Pons (tissue), 1 donor: ENCODE results near the gene GLRX.
A peak's percentile ranks its signal among the peaks of the same experiment; 100 is the strongest.

Source experiments
- DNase-seq: peaks from one replicate; pipeline ENCODE4 v3.0.0-alpha.2; 2016; ENCODE audit warnings: low spot score

The GLRX gene, protein sequence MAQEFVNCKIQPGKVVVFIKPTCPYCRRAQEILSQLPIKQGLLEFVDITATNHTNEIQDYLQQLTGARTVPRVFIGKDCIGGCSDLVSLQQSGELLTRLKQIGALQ

DNA sequence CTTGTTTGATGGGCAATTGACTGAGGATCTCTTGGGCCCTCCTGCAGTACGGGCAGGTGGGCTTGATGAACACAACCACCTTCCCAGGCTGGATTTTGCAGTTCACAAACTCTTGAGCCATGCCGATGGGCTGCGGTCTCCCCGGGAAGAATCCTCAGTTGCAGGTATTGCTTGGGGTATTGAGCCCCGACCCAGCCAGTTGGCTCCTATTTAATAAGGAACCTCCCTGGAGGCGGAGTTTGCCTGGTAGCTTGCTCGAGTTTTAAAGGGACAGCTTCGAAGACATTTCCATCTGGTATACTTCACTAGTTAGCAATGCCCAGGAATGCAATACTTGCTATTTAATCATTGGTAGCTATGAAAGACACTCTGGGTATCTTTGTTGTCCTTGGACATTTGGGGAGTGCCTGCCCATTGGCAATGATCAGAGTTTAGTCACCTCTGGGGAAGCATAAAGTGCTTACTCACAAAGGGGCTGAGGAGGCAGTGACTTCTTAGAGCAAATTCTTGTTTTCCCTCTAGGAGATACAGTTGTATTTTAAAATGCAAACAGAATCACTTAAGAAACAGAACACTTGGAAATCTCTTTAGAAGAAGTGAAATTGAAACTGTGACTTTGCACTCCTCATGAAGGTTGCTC is at the start of gene GLRX:
Gene GLRX, minus strand, starts transcription at position 185 of the 640 bp plus-strand sequence. Its CDS starts 64 bp downstream, at position 121.
- peak; percentile 77 for DNase-seq

DNA sequence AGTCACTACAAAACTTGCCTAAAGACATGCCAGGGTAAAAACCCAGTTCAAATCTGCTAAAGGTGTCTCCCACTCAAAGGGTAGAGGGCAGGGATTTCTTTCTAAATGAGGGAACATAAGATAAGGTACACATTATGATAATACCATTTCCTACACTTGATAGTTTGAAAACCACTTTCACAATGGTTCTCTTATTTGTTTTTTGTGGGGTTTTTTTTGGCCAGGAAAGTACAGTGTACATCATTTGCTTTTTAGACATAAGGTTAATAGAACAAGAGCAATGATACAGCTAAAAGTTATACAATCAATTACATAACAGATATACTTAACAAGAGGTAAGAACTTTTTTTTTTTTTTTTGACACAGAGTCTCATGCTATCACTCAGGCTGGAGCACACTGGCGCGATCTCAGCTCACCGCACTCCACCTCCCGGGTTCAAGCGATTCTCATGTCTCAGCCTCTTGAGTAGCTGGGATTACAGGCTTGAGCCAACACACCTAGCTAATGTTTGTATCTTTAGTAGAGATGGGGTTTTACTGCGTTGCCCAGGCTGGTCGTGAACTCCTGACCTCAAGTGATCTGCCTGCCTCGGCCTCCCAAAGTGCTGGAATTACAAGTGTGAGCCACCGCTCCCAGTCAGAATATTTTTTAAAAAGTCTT is 48.8 kb upstream of the GLRX start:
- no peak for DNase-seq

DNA sequence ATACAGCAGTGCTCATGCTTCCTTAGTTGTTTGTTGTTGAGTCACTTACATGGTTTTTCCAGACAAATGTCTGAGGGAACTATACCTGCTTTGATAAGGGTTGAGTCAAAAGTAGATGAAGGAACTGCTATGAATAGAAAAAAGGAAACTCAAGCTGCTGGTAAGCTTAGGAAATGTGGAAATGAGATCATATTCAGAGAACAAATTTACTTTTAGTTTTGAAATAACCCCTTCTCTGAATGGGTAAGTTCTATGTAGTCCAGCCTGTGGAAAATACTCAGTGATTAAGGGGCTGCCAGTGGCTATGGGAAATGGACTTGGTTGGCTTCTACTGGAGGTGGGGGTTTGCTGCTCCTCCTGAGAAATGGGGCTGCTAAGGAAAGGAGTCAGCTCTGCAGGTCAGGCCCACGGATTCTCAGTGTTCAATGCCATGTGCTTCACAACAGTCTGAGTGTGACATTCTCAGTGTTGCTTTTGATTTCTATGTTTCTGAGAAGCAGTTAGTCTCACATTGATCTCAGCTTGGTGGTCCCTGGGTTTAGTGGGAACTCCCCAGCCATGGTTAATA is 47.7 kb upstream of the GLRX start:
- peak; percentile 73 for DNase-seq

DNA sequence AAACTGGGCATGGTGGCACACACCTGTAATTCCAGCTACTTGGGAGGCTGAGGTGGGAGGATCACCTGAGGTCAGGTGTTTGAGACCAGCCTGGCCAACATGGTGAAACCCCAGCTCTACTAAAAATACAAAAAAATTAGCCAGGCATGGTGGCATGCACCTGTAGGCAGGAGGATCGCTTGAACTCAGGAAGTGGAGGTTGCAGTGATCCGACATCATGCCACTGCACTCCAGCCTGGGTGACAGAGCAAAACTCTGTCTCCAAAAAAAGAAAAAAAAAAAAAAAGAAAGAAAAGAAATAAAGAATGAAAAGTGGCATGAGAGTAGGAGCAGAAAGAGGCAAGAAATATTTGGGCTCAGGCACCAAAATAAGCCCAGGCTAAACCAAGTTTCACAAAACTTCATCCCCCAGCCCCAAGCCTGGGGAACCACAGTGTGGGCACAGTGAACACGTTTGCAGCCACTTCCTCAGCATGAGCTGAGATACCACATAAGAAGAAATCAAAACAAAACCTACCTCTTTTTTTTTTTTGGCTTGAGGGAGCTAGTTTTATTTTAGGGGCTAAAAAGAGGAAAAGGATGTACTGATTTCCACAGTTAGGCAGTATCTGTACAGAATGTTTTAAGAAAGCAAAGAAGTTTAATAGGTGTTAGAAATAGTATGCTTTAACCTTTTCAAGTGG is 46.8 kb upstream of the GLRX start:
- peak; percentile 77 for DNase-seq

DNA sequence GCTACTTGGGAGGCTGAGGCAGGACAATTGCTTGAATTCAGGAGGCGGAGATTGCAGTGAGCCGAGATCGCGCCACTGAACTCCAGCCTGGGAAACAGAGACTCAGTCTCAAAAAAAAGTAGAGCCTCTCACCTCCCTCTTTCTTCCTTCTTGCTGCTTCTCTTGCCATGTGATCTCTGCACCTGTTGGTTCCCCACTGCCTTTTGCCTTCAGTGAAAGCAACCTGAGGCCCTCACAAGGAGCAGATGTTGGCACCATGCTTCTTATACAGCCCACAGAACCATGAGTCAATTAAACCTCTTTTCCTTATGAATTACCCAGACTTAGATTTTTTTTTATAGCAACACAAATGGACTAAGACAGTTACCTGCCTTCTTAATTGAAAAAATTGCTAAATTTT is 45.6 kb upstream of the GLRX start:
- no peak for DNase-seq

DNA sequence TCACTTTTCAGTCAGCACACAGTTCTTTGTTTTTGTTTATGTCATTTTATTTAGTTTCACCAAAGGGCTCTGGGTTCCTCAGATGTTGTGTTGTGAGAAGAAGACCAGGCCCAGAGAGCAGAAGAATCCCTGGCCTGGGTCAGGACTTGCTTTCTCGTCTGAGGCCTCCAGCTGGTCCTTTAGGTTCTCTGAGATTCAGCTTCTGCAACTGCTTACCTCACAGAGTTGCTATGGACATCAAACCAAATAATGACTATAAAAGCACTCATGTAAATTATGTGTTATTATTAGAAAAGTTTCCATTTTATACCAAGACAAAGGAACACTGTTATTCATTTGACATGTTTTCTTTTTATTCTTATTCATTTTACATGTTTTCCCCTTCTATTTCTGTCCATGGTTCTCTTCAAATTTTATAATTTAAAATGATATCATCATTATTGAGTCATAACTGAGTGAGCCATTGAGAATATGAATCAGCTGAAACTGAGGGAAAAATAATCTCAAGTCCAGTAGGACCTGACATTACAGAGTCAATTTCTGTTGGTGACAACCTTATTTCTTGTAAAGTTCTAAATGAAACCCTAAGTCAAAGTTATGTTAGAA is 44.0 kb upstream of the GLRX start:
- no peak for DNase-seq

DNA sequence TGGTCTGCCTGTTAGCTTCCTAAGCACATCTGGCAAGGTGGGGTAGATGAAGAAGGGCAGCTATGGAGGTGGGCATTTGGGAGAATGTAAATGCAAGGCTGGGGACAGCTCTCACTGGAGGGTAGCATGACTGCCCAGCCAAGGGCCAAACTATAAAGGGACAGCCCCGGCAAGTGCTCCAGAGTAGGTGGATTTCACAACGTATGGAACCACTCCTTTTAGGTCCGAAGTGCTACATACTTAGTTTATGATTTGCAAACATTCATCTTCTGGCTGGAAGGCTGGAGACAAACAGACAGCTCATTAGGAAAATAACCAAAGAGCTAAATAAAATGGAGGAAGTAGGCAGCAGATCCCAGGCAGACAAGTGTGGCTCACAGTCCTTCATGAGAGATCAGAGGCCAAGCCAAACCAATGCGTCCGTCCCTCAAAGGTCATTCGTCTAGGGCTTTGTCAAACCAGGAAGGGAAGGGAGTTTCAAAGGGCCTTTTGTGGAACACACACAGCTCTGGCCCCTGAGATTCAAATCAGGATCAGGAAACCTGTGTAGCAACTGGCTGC is 42.5 kb upstream of the GLRX start:
- no peak for DNase-seq

DNA sequence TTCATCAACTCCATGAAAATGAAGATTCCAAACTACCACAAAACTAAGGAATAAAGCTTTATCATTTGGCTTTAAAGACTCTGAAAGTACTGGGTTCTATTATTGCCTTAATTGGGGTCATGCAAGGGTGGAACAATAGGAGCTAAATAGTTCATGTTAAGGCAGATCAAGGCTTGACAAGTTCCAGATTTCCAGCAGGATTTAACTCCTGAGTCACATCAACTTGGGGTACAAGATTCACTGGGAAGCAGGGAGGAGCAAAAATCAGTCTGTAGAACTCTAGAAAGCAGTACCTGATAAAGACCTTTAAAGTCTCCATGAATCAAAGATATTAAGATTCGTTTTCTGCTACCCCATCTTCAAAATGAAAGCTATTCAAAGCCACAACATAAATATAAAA is 41.9 kb upstream of the GLRX start:
- no peak for DNase-seq

DNA sequence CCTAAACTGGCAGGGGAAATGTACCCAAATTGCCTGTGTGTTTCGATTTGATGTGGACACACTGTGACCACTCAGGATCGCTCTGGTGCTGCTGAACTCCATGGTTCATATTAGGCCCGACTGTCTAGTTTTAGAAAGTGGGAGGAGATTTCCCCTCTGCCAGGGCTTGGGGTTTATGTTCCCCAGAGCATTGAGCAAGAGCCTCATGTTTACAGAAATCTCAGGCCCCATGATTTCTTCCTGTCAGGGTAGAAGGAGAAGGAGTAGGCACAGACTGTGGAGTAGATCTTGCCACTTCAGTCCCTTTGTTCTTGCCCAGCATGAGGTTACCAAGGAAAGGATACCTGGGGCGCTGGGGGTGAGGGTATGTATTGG is 40.8 kb upstream of the GLRX start:
- peak; percentile 82 for DNase-seq

DNA sequence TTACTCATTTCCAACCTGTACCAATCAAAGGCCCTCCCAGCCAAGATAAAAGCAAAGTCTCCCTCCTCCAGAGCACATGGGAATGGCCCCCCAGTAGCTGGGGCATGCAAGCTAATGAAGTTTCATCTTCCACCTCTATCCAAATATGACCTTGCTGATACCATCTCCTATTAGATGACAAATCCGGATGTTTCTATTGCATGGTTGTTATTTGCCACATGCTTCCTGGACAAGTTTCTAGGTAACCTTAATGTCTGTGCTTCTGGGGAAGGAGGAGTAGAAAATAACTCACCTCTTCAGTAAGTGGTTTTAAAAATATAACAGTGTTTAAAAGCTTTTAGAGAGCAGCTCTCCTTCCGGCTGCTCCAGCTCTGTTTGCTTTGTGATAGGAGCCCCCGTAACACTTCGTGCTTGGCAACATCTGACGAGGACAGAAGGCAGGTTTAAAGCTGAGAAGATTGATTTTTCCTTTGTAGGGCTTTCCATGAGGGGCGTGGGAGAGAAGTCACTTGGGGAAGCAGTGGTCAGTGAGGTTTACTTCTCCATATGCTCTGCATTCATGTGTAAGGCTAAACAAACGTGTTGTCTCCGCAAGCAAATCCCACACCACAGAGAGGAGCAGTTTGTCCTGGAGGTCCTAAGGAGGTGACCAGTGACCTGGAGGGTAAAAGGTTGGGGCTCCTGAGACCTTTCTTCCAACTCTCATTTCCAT is 40.3 kb upstream of the GLRX start:
- no peak for DNase-seq

DNA sequence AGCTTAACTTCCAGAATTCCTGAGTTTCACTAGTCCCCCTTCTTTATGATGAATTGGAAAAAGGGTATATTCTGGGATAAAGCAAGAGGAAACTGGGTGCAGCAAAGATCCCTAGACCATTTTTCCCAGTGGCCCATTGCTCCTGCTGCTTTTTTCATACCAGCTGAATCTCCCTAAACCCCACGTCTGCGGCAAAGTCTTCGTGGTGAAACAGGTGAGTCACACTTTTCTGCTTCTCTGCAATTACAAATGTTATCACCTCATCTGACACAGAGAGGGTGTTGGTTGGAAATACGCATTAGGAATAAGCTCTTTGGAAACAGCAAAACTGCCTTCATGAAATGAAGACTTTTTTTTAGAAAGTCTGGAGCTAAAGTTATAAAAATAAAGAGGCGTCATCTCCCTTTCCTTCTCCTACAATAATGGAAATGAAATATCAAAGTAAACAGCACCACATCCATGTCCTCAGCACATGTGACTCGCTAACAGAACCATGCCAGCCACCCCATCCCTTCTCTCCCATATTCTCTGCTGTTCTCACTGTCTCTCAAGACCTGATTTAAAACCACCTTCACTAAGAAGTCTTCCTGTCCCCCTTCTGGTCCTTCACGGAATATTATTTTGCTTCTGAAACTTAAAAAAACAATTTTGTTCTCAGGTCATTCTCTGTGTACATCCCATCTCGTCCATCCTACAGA is 39.5 kb upstream of the GLRX start:
- no peak for DNase-seq

DNA sequence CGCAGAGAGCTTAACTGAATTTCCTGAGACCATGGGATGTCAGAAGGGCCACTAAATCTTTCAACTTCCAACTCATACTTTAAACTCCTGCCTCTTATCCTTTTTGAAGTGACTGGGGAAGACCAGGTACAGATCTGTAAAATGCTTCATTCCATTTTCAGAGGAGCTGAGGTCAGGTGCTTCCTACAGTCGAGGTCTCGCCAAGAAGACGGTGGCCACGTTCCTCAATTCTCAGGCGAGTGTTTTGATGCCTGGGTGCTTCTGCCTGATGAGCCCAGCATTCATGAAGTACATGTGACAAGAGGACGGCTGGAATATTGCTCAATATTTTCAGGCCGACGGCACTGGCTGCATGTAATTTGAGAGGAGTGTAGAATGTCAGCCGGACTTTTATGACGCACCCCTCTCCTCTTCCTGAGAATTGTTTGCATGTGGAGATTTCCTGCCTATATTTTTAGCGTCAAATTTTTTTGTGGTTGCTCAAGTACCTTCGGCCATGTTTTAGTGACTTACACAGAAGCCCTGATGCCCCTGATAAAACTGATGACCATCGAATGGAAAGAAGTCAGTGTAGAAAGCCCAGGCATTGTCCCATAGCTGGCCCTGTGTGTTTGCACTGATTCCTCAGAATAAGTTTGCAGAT is 38.8 kb upstream of the GLRX start:
- DNase-seq = peak; percentile 72

DNA sequence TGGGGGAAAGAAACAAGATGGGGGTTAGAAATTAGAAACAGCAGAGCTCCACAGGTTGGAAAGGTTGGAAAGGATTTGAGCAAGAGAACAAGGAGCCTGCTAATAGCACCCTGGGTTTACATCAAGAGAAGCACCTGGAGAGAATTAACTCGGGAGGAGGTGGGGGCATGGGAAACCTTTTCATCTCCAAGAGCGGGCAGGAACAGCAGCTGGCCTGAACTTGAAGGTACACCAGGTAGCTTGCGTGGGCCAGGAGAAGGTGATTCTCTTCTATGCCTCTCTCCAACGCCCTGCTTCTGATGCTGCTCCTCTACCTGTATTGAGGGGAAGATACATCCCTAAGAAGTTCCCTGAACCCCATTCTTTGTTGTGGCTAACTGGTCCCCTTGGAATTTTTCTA is 37.1 kb upstream of the GLRX start:
- DNase-seq = no peak

DNA sequence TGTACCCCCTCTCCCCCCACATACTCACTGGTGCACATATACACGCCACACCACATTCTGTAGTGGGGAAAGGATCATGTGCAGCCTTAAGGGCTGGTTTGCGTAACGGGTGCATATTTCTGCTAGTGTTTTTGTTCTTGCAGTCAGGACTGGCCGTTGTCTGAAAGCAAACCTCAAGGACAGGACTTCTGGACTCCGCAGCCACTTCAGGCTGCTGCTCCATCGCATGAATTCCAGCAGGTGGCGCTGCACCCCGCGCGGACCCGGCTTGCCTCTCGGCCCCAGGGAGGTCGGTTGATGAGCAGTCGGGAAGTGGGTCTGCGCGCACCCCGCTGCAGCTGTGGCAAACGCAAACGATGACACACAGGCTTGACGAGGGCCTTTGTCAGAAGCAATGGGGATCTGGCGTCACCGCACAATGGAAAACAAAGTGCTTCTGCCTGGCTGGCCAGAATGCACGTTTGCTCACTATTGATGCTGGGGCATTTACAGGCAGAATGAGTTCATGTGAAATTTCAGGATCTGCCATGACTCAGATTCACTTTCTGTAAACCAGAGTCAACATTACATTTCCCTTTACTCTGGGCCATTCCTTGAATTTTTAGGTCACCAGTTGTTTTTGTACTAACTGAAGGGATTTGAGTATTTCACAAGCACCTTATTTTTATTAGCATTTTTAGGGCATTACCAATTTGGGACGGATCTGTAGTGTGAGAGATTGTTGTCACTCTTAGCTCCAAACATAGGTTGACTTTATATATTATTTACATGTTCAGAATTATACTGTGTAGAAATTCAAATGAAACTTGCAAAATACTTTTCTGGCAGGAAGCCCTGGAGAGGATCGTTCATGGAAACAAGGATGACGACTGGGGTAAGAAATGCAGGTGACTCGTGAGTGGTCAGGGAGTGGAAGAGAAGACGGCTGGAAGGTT is 36.4 kb upstream of the GLRX start:
- peak; percentile 93 for DNase-seq

DNA sequence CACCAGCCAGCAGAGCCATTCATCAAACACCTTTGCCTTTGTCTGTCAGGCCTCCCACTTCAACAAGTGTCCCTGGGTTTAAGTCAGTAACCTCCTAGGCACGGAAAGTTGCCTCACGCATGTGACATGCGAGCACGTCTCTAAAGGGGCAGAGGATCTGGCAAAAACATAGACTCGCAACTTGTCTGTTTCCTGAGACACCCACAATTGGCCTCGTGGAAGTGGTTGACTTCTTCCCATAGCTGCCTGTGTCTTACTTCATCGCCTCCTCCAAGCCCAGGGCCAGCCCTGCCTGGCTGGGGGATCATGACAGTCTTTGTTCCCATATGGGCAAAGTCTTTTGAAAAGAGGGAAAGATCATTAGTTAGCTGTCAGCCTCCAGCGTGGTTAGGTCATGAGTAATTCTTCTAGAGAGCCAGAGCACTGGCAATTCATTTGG is 35.5 kb upstream of the GLRX start:
- DNase-seq = peak; percentile 75

DNA sequence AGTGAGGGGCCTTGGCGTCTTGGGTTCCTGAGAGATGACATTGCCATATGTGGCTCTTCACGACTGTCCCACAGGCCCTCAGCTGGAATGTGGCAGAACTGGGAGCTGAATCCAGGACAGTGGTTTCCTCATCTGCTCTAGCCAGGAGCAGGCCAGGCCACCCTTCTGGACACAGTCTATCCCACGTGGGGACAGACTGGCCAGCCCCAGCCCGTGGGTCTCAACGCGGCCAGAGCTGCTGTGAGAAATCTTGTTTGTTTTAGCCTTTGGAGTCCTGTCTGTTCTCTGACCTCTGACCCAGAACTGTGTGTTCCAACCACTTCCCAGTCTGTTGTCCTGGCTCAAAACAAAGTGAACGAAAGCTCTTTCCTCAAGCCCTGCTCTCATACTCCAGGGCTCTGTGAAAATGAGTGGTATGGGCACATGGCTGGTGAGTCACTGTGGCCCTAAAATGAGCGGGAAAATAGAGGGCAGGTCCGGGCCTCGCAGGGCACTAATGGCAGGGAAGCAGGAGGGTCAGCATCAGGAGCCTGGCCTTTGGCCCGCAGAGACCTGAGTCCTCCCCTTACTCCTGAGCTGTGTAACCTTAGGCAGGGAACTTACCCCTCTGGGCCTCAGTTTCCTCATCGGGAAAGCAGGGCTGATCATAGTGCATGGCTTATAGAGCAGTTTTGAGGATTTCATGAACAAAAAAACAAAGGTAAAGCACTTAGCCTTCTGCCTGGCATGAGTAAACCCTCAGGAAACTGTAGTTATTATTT is 34.8 kb upstream of the GLRX start:
- DNase-seq = no peak

DNA sequence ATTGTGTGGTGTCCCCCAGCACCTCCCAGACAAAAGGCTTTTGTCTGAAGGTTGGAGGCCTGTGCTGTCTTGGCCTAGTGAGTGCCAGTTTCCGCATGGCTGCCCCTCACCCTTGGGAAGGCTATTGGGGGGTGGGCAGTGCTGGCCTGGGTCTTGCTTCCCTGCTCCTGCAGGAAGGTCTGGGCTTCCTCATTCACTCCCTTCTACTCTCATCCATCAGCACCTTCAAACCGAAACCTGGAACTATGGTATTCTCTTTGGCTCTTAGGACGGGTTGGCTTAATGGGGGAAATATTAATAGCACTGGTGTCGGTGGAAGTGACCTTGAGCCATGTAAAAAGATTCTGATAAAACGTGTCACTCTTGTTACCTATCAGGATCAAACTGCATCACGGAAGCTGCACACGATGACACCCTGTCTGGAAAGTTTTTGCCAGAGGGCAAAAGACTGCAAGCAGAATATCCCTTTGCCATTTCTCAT is 34.0 kb upstream of the GLRX start:
- DNase-seq = peak; percentile 81

DNA sequence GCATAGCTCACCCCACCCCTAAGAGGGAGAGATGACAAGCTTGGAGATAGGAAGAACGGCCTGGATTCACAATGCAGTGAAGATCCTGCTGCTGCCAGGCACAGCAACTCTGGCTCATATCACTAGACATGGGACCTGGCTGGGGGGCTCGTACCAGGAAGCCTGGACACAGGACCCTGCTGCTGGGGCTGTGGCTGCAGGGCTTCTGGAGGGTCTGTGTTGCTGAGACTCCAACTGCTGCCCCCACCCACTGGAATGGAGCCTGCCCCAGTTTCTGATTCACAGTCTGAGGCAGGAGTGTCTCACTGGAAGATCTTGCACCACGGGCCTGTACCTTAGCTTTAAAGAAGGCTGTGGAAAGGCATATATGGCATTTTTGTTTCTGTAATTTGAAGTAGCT is 31.0 kb upstream of the GLRX start:
- no peak for DNase-seq
